HG03196 (cell line): ENCODE measurements around the gene EEFSEC.

ENCODE experiments used
- ATAC-seq: cut with Tn5 transposase; IDR thresholded peaks from one replicate; pipeline ENCODE4 v1.9.1; 2021; ENCODE audit not compliant: unreplicated experiment

EEFSEC gene

DNA sequence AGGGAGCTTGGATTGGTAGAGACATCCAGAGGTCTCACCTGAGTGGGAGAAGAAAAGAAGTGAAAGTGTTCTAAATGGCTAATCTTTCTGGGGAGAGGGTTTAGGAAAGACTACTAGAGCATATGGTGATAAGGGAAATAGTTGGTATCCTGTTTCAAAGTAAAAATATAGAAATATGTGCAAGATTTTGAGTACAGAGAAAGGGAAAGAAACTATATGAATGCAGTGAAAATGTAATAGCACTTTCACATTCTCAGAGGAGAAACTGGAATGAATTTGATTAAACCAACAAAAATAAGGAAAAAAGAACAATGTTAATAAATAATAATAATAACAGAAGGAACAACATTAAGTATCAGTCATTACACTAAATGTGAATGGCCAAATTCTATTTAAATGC, 194.0 kb downstream of the EEFSEC start:
- no peak for ATAC-seq

DNA sequence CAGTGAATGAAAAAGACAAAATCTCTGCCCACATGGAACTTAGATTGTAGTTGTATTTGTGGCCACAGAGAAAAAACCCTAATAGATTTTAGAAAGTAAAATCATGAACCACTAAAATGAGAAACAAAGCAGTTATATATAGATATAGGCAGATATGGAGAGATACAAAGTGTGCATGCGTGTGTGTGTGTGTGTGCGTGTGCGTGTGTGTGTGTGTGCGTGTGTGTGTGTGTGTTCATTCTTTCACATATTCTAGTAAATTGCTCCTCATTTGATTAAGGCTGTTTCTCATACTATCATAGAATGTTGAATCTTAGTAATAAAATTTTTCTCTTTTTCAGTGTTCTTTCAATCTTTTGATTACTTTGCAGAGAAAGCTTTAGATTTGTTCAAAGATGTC, 194.8 kb downstream of the EEFSEC start:
- ATAC-seq, result no peak

DNA sequence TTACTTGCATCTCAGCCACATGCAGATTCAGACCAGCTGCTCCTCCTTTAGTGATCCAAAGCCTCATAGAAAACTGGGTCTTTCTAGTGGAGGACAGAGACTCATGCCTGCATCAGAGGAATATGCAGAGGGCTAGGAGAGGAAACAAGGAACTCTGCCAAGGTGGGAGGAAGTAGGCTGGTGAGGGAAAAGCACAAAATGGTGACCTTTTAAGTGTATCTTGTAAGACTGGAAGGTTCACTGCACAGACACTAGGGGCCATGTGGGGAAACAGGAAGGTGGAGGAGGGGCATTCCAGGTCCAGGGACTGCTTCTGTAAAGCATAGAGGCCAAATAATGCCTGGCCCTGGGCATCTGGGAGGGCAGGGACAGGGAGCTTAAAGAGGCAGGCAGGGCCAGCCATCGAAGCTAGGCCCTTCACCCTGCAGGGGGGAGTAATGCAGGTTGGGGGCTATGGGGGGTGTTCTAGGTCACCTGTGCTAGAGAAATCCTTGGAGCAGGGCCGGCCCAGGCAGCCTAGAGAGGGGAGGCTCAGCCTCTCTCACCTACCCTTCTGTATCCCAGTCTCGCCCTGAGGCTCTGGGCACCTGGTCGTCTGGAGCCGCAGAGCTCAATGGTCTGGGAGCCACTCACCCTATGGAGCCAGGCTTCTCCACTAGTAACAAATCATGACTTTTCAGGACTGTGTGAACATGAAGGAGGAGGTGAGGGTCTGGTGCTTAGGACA, 195.7 kb downstream of the EEFSEC start:
- no peak for ATAC-seq

DNA sequence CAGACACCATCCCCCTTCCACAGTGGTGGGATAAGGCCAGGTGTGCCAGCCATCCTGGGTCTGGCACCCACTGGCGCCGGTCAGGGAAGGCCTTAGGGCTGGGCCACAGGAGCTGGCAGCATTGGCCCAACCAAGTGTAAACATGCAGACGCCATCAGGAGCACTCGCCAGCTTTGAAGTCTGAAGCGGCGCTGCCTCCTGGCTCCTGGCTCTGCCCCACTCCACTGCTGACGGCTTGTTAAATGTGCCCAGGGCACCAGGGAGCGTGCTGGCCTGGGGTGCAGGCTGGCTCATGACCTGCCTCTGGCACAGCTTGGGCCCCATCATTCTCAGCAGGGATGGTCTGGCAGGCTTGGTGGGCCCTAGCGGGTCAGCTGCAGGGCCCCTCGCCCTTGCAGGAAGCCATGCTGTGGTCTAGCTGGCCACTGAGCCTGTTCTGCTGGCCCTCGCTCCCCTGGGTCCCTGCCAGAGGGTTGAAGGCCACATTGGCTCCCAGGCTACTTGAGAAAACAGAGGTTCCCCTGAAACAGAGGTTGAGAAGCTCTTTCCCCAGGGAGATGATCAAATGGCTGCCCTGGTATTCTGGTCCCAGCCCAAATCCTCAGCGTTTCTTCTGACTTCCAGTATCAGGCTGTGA, 196.8 kb downstream of the EEFSEC start:
- no peak for ATAC-seq

DNA sequence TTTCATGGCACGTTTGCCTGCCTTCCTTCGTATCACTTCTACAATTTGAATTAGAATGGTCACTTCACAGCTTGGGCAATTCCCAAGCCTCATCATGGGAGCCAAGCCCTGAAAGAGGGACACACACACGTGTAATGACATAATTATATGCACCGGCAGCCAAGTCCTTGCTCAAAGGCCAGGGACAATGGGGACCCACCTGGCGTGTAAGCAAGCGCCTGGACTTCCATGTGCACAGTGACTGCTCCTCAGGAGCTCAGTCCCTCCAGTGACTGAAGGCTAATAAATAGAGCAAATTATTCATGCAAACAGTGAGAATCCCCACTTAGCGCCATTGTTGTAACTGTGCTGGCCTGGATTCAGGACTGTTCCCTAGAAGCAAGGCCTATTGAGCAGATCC, 198.3 kb downstream of the EEFSEC start:
- no peak for ATAC-seq

DNA sequence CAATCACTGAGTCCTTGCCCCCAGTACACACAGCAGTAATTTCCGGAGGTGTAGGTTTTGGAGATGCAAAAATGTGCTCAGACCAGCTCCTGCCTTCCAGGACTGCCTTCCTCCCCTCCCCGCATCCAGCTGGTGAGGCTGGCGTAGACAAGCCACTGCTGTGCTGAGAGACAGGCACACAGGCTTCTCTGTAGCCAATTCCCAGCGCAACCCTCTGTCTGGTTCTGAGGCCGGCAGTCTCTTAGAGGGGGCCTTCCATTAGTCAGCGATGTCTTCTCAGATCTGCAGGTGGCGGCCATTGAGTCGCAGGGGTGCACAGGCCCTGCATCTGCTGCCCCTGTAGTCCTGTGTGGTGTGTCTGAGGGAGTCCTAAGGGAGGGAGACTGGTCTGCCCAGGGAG, 199.0 kb downstream of the EEFSEC start:
- ATAC-seq, result no peak

DNA sequence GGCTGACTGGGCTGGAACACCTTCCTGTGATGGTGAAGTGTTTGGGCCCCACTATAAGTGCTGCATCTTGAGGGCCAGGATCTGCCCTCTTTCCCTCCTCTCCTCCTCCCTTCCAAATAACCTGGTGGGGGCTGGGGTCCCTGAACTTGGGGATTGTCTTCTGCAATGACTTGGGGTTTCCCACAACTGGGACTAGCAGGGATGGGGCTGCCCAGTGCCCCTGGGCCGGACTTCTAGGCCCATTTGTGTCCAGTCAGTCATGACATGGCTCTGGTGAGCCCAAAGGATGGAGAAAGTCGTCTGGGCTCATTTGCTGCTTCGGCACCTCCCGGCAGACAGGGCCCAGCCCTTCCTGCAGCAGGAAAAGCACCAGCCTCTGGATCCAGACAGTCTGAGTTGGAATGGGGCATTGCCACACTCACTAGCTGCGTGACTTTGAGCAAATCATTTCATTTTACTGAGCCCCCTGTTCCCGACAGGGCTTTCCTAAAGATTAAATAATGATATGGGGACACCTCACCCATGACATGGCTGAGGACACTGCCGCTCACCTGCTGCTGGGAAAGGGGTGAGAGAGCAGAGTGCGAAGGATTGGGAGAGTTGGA, 200.2 kb downstream of the EEFSEC start:
- no peak for ATAC-seq

DNA sequence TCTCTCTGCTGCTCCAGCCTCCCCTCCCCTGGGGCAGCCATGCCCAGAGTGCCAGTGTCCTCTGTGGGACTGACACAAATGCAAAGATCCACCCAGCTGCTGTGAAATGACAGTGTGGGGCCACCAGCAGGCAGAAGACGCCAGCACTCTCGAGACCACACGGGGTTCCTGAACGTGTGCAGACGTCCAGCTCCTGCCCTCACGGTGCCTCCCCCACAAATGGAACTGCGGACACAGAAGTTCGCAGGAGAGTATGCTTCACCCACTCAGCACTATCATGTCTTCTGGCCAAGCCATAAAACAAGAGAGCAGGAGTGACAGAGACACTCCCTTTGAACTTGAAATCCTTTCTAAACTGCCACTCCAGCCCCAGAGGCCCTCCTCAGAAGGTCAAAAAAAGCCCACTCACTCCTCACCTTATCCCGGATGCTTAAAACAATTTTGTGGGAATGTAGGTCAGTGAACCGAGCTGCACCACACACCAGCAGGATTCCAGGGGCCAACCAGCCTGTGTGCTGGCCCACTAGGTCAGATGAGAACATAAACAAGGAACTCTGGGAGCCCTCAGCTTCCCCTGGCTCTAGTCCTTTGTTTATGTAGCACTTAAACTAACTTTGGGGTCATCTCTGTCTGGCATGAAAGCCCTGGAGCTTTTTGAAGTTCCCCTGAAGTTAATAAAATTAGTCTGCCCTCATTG, 200.9 kb downstream of the EEFSEC start:
- no peak for ATAC-seq

DNA sequence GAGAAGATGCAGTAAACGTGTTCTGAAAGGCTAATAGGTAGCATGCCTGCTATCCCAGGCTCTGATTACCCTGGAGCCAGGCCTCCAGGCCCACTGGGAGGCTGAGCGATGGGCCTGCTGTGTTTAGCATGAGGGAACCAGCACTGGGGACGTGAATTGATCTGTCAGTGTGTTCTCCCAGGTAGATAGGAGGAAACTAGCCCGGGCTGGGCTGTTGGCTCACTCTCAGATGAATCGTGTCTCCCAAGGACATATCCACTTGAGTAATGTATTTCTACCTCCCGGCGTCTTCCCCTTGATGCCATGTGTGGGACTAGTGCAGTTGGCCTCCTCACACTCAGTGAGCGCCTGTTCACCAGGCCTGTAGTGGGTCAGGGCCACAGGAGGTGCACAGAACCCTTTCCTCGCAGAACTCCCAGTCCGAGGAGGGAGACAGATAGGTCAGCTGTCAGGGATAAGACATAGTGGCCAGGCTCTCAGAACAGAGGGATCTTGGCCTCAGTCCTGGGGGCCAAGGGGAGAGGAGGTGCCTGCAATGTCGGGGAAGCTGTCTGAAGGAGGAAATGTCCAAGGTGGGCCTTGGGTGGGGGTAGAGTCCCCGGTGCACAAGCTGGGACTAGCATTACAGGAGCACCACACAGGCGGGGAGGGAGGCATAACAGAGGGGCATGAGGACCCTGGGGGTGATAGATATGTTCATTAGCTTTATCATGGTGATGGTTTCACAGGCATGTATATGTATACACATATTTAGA, 201.7 kb downstream of the EEFSEC start:
- no peak for ATAC-seq

DNA sequence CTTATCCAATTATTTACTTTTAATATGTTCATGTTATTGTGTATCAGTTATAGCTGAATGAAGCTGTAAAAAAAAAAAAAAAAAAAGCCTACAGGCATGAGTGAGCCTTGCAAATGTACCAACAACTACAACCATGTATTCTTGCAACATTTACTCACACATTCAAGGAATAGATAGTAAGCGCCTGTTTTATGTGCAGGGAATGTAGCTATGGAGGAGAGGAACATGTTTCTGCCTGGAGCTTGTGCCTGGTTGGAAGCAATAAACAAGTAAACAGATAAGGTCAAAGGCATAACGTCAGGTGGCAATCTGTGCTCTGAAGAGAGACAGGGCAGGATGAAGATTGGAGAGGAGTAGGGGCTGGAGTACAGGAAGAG, 202.2 kb downstream of the EEFSEC start:
- no peak for ATAC-seq

DNA sequence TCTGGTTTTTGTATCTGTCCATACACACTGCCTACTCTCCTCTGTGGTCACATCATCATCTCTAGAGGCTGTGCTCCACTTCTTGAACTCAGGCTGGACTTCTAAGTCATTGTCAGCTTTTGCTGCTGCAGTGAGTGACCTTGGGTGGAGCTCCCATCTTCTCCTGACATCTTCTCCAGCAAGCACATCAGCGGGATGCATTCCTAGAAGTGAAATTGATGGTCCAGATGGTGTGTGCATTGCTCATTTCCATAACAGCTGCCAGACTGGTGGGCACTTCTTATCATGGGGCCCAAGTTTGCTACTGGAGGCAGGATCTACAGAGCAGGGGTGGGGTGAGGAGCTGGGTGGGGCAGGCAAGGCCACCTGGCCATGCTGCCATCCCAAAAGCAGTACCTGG, 203.5 kb downstream of the EEFSEC start:
- no peak for ATAC-seq

DNA sequence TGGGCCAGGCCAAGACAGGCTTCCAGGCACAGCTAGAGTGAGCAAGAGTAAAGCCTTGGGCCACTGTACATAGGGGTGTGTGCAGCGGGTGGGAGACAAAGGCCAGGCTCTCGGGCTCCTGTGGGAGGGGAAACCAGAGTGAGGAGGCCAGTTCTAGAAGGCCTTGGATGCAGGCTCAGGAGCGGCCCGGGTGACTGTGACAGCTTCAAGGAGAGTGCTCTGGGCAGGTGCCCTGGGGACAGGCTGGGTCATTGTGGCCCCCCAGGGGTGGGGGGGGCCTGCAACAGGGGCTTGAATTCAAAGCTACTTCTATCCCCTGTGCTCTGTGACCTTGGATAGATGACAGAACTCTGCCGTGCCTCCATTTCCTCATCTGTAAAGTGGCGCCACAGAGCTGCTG, 204.3 kb downstream of the EEFSEC start:
- no peak for ATAC-seq

DNA sequence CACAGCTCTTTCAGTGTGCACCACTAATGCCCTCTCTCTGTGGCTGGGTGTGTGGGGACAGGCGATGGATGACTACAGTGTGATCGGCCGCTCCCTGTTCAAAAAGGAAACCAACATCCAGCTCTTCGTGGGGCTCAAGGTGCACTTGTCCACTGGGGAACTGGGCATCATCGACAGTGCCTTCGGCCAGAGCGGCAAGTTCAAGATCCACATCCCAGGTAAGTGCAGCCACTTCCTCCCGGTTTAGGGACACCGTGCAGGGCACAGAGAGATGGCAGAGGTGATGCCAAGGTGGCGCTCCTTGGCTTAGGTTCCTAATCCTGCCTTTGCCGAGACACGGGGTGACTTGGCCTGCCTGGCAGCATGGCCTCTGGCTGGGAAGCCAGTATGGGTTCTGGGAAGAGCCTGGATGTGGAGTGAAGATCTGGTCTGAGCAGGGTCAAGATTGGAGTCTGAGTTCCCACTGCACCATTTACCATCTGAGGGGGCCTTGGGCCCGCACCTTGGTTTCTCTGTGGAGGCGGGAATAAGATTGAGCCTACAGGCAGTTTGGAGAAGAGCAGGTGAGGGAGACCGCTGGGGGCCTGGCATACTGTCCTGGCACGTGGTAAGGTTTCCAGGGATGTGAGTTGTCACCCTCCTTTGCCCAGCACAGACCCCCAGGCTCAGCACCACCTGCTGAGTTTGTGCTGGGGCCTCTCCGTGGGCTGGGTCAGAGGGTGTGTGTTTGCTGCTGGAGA, 205.0 kb downstream of the EEFSEC start:
- no peak for ATAC-seq

DNA sequence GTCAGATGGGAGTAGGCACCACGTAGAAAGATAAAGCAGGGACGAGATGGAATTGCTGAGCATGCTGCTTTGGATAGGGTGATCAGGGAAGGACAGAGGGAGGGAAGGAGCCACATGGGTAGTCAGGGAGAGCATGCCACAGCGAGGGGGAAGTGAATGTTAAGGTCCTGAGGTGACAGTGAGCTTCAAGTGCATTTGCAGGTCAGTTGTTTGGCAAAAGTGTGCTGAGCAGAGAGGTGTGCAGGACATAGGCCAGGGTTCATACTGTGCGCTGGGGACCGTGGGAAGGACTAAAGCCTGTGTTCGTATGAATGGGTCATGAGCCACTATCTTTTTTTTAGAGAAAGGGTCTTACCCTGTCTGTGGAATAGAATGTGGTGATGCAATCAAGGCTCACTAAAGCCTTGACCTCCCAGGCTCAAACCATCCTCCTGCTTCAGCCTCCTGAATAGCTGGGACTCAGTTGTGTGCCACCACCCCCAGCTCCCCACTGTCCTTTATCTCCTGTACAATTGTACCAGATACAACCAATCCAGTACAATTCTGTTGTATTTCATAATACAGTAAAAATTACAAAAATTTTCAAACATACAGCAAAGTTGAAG, 205.9 kb downstream of the EEFSEC start:
- no peak for ATAC-seq

DNA sequence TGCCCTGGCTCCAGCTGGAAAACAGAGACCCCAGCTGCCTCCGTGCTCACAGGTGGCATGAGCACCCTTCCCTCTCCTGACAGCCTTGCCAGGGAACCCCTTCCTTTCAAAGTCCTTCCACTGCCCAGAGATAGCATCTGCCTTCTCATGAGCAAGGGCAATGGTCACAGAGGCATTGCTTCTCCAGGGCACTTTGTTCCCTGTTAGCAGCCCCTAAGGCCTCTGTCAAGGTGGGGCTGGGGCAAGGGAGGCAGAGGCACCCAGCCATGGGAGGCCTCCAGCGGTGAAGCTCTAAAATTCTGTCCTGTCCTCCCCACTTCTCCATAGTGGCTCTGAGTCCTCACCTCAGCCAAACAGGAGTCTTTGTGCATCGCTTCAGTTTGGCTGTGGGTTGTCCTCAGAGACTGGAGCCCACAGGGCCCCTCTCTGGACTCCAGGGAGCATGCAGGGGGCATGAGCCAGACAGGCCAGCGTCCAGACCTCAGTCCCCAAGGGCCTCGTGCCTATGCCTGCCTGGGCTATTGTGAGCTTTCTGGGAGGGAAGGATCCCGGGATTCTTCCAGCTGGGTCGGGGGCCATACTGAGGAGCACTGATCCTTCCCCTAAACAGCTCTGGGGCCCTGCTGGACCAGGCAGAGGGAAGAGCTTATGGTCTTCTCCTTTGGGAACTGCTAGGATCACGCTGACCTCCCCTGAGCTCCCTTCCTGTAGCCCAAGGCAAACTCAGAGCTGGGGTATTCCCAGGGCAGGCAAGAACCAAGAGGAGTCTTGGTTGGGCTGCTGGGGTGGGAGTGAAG, 206.8 kb downstream of the EEFSEC start:
- no peak for ATAC-seq

DNA sequence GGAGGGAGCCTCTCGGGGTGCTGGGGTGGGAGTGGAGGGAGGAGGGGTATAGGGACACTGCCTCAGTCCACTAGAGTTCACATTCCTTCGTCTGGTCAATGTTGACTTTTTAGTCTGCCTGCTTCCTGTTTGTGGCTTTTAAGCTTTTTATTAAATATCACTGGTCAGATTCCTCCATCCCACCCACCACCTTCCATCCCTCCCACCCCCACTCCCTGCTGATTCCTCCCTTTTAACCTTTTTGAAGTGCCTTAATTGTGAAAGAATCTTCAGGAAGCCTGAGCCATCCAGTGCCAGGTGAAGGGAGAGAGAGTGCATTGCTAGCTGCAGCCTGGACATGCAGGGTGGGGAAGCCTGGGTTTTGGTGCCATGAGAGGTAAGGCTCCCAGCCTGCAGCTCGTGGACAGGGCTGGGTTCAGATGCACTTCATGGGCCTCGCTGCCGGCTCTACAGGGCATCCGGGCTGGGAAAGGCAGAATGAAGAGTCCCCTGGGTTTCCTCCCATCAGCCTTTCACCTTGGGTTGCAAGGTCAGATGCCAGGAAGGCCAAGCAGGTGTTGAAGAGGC, 207.5 kb downstream of the EEFSEC start:
- no peak for ATAC-seq

DNA sequence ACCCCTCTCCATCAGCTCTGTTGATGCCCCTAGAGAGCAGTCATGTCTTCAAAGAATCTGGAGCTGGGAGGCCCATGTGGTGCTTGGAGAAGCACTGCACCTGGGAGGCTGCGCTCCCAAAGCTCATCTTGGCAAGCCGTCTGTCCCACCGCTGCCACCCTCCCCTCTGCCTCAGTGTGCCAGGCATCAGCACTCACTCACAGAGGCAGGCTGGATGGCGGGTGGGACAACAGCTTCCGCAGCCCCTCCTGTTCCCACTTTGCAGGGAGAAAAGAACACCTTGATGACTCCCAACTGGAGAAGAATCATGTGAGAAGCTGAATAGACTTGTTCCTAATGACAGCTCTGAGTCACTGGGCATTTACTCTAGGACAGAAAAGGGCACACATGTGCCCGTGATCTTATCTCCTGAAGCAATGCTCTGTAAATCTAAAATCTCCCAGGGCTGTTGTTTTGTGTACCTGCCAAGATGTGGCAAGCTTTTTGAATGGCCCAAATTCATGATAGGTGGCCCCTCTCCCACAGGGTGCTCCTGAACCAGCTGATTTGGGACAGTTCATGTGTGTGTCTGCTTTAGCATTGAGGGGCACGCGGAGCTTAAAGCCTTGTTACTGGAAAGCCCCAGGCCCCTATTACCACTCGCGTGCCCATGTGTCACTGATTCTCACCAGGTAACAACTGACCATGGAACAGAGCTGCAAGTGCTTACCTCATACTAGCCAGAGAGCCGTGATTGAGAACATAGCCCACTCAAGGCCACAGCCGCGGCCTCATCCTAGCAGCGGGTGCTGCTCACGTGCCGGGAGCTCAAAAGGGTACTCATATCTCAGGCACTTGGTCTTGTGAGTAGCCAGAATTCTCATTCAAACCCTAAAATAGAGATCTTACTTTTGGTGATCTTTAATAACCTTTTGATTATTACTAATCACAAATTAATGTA, 209.0 kb downstream of the EEFSEC start:
- ATAC-seq, result no peak

DNA sequence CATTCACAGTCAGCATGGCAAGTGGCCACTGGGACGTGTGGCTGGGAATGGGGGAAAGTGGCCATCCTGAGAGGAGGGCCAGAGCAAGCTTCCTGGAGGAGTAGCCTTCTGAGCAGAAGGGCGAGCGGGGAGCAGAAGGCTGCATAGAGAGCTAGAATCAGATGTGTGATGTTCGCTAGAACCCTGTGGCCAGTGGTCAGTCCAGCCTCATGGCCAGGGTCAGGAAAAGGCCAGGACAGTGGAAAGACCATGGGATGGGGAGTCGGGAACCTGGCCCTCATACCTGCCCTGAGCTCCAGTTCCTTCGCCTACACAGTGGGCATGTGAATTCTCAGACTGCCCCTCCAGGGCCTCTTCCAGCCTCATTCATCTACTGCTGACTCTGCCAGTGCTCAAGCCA, 211.0 kb downstream of the EEFSEC start:
- ATAC-seq, result no peak
